H1 (cell line): ENCODE results near the gene ATP6V1B1. TPM values are rescaled to one million over a fixed set of nuclear protein-coding genes. Genes with fewer than 3 reads are reported as not detected.
A peak's percentile ranks its signal among the peaks of the same experiment; 100 is the strongest.

Experiments used
- CTCF ChIP-seq, 3 experiments: IDR thresholded peaks; 1 replicate in 2 of 3; 2 replicates in 1 of 3; pipeline versions ENCODE4 v1.5.1 to v1.6.1; 2011; ENCODE audit warnings: low read length in 3 of 3, mild to moderate bottlenecking in 3 of 3, inconsistent platforms in 2 of 3, low read depth in 1 of 3, moderate library complexity in 1 of 3; ENCODE audit not compliant: insufficient read depth in 1 of 3; ENCODE audit errors: control extremely low read depth in 1 of 3
- MAFK ChIP-seq: IDR thresholded peaks from 2 replicates; pipeline ENCODE4 v1.6.1; 2012; ENCODE audit warnings: low read depth, mild to moderate bottlenecking, improper control_type of control experiment, low read length
- TEAD4 ChIP-seq: IDR thresholded peaks from 2 replicates; pipeline ENCODE4 v1.6.1; 2012; ENCODE audit warnings: low read depth, low read length, inconsistent platforms, mixed read lengths
- polyA plus RNA-seq, 7 experiments: library from polyadenylated mRNA; depleted of rRNA in 3 of 7; stranded (reverse) in 5 of 7; unstranded in 2 of 7; fragments of >200 nt in 5 of 7; fragments of 200-250 nt in 2 of 7; gene quantifications; 1 replicate in 5 of 7; 2 replicates in 1 of 7; 4 replicates in 1 of 7; pipeline versions ENCODE4 v1.2.1 to v1.2.3, GENCODE V29; 2011 to 2013; ENCODE audit warnings: missing spikeins in 2 of 7, mixed read lengths in 2 of 7
- total RNA-seq: library from RNA; stranded (reverse); fragmentation: NEBNext Ultra II Directional; extraction: Animal tissue kit (Norgen Biotek cat#: 25700); gene quantifications from 2 replicates; pipeline ENCODE4 v1.2.1, GENCODE V29; 2021

The ATP6V1B1 gene
- total and polyA plus RNA-seq, 2 of the 8 experiments (the other 6 are each of a cell fraction or from before 2014, with no cell fraction given) = not detected

- TF ChIP-seq CTCF (IDR thresholded peaks at IDR 0.05; ENCODE audit: control extremely low read depth in 1 of 3, insufficient read depth in 1 of 3, low read depth in 1 of 3, low read length in 3 of 3) (peak; percentile 91 to 98 (median 96)), MAFK (peak; percentile 27; the same call in 1 of the 2 replicates), TEAD4 (peak; percentile 99)
These were observed 15.9 kb upstream of the ATP6V1B1 start (continued) for GRCh38 chr2:70919672-70920366.
